Measurements from ENCODE around the gene AGAP5.

- TF ChIP-seq POLR2A (IDR thresholded peaks at IDR 0.05; ENCODE audit: low read depth, low read length), result no peak
- no peak for TF ChIP-seq POLR2AphosphoS5 (IDR thresholded peaks at IDR 0.05; ENCODE audit: low read depth, low read length)
- TF ChIP-seq TAF1 (IDR thresholded peaks at IDR 0.05; ENCODE audit: borderline replicate concordance, low read depth, low read length), result no peak
Observed at GRCh38 chr10:73644767-73645166, 53.1 kb downstream of the AGAP5 start.

All from GM12892 (cell line).